ENCODE data around the gene SLC29A3. TPM values are rescaled to one million over a fixed set of nuclear protein-coding genes. Genes with fewer than 3 reads are reported as not detected.

The SLC29A3 gene
- total RNA-seq, 1 donor from 2014 or later = 0.58 TPM

DNA sequence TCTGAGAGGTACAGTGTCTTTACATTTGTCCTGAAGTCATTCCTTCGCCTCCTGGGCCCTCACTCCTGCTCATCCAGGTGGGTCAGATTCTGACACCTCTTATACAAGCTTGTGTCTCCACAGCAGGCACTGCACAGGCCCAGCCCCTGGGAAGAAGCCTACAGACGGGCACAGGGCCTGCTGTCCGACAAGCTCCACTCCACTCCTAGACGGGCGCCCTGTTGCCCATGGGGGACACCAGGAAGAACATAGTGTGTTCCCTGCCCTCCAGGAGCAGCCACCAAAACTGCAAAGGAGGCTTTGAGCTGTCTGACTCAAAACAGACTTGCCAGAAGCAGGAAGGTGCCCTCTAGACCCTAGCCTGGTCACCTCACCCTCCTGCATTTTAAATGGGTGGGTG, 45.6 kb upstream of the SLC29A3 start:
- TF ChIP-seq, protein P1, sequence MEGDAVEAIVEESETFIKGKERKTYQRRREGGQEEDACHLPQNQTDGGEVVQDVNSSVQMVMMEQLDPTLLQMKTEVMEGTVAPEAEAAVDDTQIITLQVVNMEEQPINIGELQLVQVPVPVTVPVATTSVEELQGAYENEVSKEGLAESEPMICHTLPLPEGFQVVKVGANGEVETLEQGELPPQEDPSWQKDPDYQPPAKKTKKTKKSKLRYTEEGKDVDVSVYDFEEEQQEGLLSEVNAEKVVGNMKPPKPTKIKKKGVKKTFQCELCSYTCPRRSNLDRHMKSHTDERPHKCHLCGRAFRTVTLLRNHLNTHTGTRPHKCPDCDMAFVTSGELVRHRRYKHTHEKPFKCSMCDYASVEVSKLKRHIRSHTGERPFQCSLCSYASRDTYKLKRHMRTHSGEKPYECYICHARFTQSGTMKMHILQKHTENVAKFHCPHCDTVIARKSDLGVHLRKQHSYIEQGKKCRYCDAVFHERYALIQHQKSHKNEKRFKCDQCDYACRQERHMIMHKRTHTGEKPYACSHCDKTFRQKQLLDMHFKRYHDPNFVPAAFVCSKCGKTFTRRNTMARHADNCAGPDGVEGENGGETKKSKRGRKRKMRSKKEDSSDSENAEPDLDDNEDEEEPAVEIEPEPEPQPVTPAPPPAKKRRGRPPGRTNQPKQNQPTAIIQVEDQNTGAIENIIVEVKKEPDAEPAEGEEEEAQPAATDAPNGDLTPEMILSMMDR (conservative IDR thresholded peaks at IDR 0.05; ENCODE audit: low read depth, low read length) = no peak
- no peak overlapping the region for H3K4me3 ChIP-seq (ENCODE audit: low read depth, low read length)
- DNase-seq (ENCODE audit: low read depth) = no peak

DNA sequence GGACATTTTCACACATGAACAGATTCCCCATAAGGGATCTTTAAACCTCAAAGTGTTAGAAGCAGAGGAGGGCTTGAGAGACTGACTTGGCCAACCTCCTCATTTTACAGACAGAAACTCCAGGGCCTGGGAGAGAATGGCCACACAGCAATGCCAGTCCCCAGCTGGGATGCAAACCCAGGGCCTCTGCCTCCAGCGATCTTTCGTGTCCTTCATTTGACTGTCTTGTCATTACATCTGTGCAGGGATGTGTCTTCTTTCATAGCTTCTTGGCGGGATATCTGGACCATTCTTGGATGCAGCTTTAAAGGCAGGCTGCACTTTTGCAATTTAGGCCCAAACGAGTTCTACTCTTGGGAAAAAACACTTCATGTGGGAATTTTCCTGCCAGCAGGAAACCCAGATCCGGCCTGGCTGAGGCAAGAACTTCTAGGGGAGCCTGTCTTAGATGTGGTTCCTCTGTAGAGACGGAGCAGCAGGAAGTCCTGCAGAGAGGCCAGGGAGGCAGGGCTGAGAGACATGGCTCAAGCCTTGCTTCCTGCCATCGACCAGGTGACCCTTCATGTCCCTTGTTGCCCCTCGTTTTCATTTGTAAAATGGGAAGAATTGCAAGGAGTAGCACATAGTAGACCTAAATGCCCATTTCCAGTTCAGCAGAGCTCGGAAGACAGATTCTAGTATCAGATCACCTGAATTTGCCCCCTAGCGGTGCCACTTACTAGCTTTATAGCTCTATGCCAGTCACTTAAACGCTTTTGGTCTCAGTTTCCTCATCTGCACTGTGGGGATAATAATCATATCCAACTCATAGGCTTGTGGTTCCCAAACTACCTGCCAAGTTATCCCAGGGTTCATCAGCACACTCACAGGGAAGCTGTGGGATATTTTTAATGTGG, 43.9 kb upstream of the SLC29A3 start:
- TF ChIP-seq, protein P1 (conservative IDR thresholded peaks at IDR 0.05; ENCODE audit: low read depth, low read length) = no peak
- no peak for DNase-seq (ENCODE audit: low read depth)
- H3K4me3 ChIP-seq (ENCODE audit: low read depth, low read length) = no peak overlapping the region

DNA sequence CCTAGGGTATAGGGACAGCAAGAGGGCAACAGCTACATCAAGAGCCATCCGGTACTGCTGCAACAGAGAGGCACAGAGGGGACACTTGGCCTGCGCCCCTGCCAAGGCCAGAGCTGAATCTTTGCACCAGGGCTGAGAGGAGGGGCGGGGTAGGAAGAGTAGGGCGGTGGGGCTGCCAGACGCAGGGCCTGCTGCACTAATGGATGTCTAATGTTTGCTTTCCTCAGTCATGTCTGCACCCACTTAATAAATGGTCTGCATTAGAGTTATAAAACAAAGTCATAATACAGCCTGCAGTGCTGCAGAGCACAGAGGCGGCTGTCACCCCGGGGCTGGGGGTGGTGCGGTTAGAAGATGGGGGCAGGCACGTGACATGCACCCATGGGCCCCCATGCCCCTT, 42.2 kb upstream of the SLC29A3 start:
- no peak for DNase-seq (ENCODE audit: low read depth)
- no peak overlapping the region for H3K4me3 ChIP-seq (ENCODE audit: low read depth, low read length)
- TF ChIP-seq, protein P1 (conservative IDR thresholded peaks at IDR 0.05; ENCODE audit: low read depth, low read length) = no peak

DNA sequence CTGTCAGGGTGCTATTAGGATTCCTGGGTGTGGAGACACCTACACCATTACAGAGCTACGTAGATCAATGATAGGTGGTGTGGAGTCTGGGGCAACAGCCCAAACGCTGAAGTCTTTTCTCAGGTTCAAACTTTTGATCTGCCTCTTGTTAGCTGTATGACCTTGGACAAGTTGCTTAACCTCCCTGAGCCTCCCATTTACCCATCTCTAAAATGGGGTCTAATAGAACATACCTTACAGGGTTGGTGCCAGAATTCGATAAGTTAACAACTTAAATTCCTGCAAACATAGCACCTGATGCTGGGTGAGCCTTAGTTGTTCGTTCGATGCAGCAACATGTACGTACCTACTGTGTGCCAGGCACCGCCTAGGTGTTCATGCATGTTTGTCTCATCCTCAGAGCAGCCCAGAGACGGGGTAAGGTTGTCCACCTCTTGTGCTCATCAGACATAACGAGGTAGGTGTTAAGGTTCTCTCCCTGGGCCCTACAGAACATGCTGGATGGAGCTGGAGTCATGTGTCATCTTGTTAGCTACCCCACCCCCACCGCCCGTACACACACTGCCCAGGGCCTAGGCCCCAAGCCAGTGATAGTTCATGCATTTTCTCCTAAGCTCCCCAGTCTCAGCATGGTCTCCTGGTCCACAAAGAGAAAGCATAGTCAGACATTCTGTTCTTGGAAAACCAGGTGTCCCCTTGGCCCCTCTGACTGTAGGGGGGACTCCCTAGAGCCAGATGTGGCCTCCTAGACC, 41.0 kb upstream of the SLC29A3 start:
- TF ChIP-seq, protein P1 (conservative IDR thresholded peaks at IDR 0.05; ENCODE audit: low read depth, low read length) = no peak
- no peak for DNase-seq (ENCODE audit: low read depth)
- H3K4me3 ChIP-seq (ENCODE audit: low read depth, low read length) = no peak overlapping the region

DNA sequence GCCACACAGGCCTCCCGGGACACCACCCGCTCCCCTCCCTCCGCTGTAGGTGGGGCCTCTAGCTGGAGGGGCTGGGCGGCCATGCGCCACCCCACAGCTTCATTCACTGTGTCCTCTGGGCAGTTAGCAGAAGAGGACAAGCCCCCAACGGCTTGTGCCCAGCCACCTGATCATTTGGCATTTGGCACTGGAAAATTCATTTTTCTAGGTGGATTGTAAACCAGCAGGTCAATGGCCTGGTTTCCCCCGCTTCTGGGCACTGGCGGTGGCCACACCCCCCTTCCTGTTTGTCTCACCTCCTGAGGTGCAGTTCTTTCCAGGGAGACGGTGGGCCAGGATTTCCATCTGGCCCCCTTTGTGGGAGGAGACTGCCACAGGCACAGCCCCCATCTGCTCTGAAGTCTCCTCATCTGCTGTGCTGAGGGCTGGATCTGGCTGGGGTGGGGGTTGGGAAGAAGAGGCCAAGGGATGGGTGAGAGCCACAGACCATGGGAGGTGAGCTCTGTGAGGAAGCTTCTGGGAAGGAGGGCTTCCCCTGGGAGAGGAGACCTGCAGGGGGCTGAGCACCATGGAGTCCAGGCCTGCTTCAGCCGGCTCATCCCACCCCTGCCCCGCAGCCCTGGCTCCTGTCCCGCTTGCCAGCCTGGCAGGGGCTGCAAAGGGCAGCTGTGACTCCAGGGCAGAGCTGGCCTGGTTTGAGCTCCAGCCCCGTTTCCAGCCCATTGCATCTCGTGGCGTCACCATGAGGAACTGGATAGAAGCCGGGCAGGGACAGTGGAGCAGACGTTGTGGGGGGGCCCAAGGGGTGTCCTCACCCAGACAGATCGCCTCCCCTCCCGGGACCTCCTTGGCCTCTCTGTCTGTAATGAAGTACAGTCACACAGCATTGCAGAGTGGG, 40.1 kb upstream of the SLC29A3 start:
- TF ChIP-seq, protein P1 (conservative IDR thresholded peaks at IDR 0.05; ENCODE audit: low read depth, low read length) = no peak
- DNase-seq (ENCODE audit: low read depth) = no peak
- H3K4me3 ChIP-seq (ENCODE audit: low read depth, low read length) = no peak overlapping the region

DNA sequence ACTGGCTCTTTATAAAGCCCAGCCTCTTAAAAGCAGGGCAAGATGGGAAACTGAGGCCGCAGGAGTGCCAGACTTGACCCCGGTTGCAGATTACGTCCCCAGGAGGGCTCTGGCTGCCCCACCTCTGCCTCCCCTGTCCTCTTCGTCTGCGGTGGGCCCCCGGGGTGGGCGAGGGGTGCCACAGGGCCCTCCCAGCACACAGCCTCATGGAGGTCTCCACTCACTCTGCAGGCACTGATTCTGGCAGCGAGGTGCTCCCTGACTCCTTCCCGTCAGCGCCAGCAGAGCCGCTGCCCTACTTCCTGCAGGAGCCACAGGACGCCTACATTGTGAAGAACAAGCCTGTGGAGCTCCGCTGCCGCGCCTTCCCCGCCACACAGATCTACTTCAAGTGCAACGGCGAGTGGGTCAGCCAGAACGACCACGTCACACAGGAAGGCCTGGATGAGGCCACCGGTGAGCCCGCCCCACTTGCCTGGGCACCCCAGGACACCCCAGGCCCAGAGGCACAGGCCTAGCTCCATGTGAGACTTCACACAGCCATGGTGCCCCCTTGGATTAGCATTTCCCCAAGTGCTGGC, 39.4 kb upstream of the SLC29A3 start:
- no peak overlapping the region for H3K4me3 ChIP-seq (ENCODE audit: low read depth, low read length)
- no peak for DNase-seq (ENCODE audit: low read depth)
- TF ChIP-seq, protein P1 (conservative IDR thresholded peaks at IDR 0.05; ENCODE audit: low read depth, low read length) = no peak

Data from epithelial cell of proximal tubule (primary cell).